ENCODE data around the gene ERCC6.

DNA sequence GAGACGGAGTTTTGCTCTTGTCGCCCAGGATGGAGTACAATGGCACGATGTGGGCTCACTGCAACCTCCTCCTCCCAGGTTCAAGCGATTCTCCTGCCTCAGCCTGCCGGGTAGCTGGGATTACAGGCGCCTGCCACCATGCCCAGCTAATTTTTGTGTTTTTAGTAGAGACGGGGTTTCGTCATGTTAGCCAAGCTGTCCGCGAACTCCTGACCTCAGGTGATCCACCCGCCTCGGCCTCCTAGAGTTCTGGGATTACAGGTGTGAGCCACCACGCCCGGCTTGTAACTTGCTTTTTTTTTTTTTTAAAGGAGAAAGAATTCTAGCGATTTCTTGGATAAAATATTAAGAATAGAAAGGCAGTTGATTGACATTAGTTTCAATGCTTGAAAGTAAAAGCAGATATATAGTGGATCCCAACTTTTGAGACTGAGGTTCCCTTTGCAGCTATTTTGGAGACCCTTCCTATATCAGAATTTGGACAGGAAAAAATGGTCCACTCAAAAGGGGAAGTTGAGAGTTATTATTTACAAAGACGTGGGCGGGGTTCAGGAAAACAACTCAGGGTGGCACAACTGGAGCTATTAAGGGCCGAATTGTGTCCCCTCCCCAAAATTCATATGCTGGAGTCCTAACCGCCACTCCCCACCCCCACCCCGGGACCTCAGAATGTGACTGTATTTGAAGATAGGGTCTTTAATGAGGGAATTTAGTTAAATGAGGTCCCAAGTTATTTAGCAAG, 1.3 kb upstream of the ERCC6 start:
- no peak for TF ChIP-seq CTCF (IDR thresholded peaks at IDR 0.05; ENCODE audit: low read depth, low read length)
- TF ChIP-seq EZH2phosphoT487 (IDR thresholded peaks at IDR 0.05; ENCODE audit: low read depth) = no peak

Data from OCI-LY3 (cell line).